WERI-Rb-1 (cell line): ENCODE data around the gene UGT1A8.

Experiments
- DNase-seq: peaks from one replicate; pipeline ENCODE4 v3.0.0-alpha.2; 2020
- H3K27ac ChIP-seq: fragments of 250-450 bp; sonication (Bioruptor Pico); 2 replicates; pipeline ENCODE4 v1.5.1; 2020; ENCODE audit warnings: mild to moderate bottlenecking, moderate library complexity
- H3K27me3 ChIP-seq: fragments of 250-450 bp; sonication (Bioruptor Pico); 2 replicates; pipeline ENCODE4 v1.5.1; 2021; ENCODE audit warnings: mild to moderate bottlenecking, low read depth, moderate library complexity; ENCODE audit not compliant: insufficient read depth, severe bottlenecking
- H3K36me3 ChIP-seq: fragments of 250-450 bp; sonication (Bioruptor Pico); 2 replicates; pipeline ENCODE4 v1.5.1; 2020; ENCODE audit warnings: mild to moderate bottlenecking, moderate library complexity
- H3K4me3 ChIP-seq: 2 replicates; pipeline ENCODE4 v1.5.1; 2011; ENCODE audit warnings: low read depth, mild to moderate bottlenecking, control low read depth, low read length
- H3K9me3 ChIP-seq: fragments of 250-450 bp; sonication (Bioruptor Pico); 2 replicates; pipeline ENCODE4 v1.5.1; 2021; ENCODE audit warnings: mild to moderate bottlenecking, moderate library complexity; ENCODE audit not compliant: severe bottlenecking
- CTCF ChIP-seq: IDR thresholded peaks from 2 replicates; pipeline ENCODE4 v1.5.1; 2011; ENCODE audit warnings: low read depth, mild to moderate bottlenecking, control low read depth, inconsistent platforms, low read length

The UGT1A8 gene

GRCh38 chr2:233821196-233821595, 203.8 kb downstream of the UGT1A8 start:
- no peaks in the 10 kb centered on the region for H3K36me3 ChIP-seq
- TF ChIP-seq CTCF: no peak

GRCh38 chr2:233821709-233822100, 204.3 kb downstream of the UGT1A8 start:
- H3K27me3 ChIP-seq: no peaks in the 10 kb centered on the region
- no peak for TF ChIP-seq CTCF
- H3K9me3 ChIP-seq: no peaks in the 10 kb centered on the region
- H3K4me3 ChIP-seq: no peak overlapping the region
- DNase-seq: no peak
- no peak overlapping the region for H3K27ac ChIP-seq
- no peaks in the 10 kb centered on the region for H3K36me3 ChIP-seq

More at GRCh38 chr2:233821196-233821595, 203.8 kb downstream of the UGT1A8 start:
- Histone ChIP-seq H3K9me3 (no peaks in the 10 kb centered on the region), H3K4me3 (no peak overlapping the region), H3K27me3 (no peaks in the 10 kb centered on the region), H3K27ac (no peak overlapping the region)
- DNase-seq: no peak

GRCh38 chr2:233822101-233822771, 204.8 kb downstream of the UGT1A8 start:
- TF ChIP-seq CTCF: no peak
- Histone ChIP-seq H3K4me3 (no peak overlapping the region), H3K27ac (no peak overlapping the region), H3K27me3 (no peaks in the 10 kb centered on the region), H3K9me3 (no peaks in the 10 kb centered on the region), H3K36me3 (no peaks in the 10 kb centered on the region)
- DNase-seq: peak; percentile 4
